Measurements from ENCODE around the gene C1QTNF1. TPM values are rescaled to one million over a fixed set of nuclear protein-coding genes. Genes with fewer than 3 reads are reported as not detected.

Gene C1QTNF1
- total RNA-seq, 1 experiment from 2014 or later: 18.6 TPM

DNA sequence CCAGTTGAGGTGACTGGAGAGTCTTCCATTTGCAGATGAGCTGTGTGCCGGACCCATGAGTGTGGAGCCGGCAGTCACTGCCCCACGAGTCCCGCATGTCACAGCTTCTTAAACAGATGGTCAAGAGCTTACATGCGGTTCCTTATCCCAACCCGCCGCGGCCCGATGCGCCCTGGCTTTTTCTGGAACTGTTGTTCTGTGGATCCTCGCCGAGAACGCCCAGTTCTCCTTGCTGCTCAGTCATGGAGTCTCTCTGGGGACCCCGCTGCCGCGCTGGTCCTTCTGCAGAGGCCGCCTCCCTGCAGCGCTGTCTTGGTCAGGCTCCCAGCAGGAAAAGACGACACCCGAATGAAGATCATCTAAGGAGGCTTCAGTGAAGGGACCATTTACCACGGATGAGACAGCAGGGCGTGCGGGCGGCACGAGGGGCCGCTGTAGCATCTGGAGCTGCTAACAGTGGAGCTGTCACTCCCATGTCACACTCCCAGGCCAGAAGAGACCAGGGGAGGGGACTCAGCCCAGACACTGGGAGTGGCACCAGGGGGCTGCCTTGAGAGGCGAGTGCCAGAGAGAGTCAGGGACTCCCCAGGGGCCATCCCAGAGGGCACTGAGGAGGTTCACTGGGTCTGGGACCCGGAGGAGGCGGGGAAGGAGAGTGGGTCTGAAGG lies 33.5 kb upstream of the C1QTNF1 start:
- no peak overlapping the region for H3K4me3 ChIP-seq (ENCODE audit: low read length)
- TF ChIP-seq EZH2 (IDR thresholded peaks at IDR 0.05; ENCODE audit: low read length, unreplicated experiment) (no peak), EZH2phosphoT487 (IDR thresholded peaks at IDR 0.05; ENCODE audit: borderline replicate concordance, low read length) (no peak)
- TF ChIP-seq, protein P1, sequence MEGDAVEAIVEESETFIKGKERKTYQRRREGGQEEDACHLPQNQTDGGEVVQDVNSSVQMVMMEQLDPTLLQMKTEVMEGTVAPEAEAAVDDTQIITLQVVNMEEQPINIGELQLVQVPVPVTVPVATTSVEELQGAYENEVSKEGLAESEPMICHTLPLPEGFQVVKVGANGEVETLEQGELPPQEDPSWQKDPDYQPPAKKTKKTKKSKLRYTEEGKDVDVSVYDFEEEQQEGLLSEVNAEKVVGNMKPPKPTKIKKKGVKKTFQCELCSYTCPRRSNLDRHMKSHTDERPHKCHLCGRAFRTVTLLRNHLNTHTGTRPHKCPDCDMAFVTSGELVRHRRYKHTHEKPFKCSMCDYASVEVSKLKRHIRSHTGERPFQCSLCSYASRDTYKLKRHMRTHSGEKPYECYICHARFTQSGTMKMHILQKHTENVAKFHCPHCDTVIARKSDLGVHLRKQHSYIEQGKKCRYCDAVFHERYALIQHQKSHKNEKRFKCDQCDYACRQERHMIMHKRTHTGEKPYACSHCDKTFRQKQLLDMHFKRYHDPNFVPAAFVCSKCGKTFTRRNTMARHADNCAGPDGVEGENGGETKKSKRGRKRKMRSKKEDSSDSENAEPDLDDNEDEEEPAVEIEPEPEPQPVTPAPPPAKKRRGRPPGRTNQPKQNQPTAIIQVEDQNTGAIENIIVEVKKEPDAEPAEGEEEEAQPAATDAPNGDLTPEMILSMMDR (conservative IDR thresholded peaks at IDR 0.05; ENCODE audit: low read depth, low read length): no peak
- H3K9me3 ChIP-seq (ENCODE audit: low read length): no peaks in the 10 kb centered on the region
- ATAC-seq (no peak), DNase-seq (no peak)
- no peaks in the 10 kb centered on the region for H3K9me2 ChIP-seq (replicated peaks; ENCODE audit: low read length)
- peaks cover 7% of the 10 kb centered on the region; the same call in 1 of the 2 replicates for H4K20me1 ChIP-seq (ENCODE audit: low read length)
- no peak overlapping the region for H3K9ac ChIP-seq (ENCODE audit: low read length)
- H2AFZ ChIP-seq (ENCODE audit: low read length): no peak overlapping the region
- BruUV-seq (replicated peaks): no TSS peak
- CTCF ChIA-PET: no interaction called here
- POLR2A ChIA-PET (ENCODE audit: unreplicated experiment): no interaction called here
- peaks cover 7% of the 10 kb centered on the region for H3F3A ChIP-seq (ENCODE audit: low read length, unreplicated experiment)
- peaks cover 33% of the 10 kb centered on the region for H3K4me1 ChIP-seq (ENCODE audit: insufficient read depth, low read length)
- H3K27me3 ChIP-seq (ENCODE audit: low read length): no peaks in the 10 kb centered on the region
- no peak overlapping the region for H3K4me2 ChIP-seq (ENCODE audit: low read length)
- intact Hi-C loops (cut with micrococcal nuclease): no loop called here
- H3K36me3 ChIP-seq (ENCODE audit: low read depth, low read length): peaks cover 49% of the 10 kb centered on the region
- H3K79me2 ChIP-seq (ENCODE audit: low read length): peaks cover 41% of the 10 kb centered on the region
- no peak overlapping the region for H3K27ac ChIP-seq (ENCODE audit: low read length)

DNA sequence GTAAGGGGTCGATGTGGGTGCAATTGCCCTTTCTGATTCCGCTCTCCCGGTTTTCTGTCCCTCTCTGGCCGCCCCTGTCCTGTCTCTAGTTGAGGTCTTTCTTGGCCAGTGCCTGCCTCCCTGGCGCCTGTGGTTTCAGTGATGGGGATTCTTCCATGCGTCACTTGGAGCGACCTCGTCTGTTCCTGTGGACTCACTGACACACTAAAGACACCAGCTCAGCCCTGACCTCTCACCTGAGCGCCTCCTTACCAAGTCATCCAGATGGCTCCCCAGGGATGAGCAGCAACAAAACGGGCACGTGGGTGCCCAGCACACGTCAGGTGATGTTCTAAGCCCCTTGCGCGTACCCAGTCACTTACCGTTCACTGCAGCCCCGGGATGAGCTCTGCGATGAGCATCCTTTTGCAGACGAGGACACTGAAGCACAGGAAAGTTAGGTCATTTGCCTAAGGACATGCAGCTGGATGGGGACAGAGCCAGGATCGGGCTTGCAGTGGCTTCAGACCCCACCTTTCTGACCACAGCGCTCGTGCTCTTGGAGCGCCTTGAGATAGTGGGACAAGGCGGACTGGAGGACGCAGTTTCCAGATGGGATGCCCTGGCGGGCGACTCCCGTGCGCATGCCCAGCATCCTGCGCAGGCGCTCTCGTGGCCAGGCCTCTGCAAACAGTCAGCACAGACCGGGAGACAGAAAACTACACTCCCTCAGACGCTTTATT lies 32.8 kb upstream of the C1QTNF1 start:
- Histone ChIP-seq H3K9ac (ENCODE audit: low read length) (no peak overlapping the region), H3K4me3 (ENCODE audit: low read length) (no peak overlapping the region), H3K9me2 (replicated peaks; ENCODE audit: low read length) (no peaks in the 10 kb centered on the region), H3F3A (ENCODE audit: low read length, unreplicated experiment) (peaks cover 7% of the 10 kb centered on the region), H3K79me2 (ENCODE audit: low read length) (peaks cover 47% of the 10 kb centered on the region), H3K36me3 (ENCODE audit: low read depth, low read length) (peaks cover 53% of the 10 kb centered on the region), H3K4me2 (ENCODE audit: low read length) (no peak overlapping the region), H3K27me3 (ENCODE audit: low read length) (no peaks in the 10 kb centered on the region), H2AFZ (ENCODE audit: low read length) (no peak overlapping the region), H3K4me1 (ENCODE audit: insufficient read depth, low read length) (peaks cover 34% of the 10 kb centered on the region), H3K9me3 (ENCODE audit: low read length) (no peaks in the 10 kb centered on the region), H4K20me1 (ENCODE audit: low read length) (peaks cover 7% of the 10 kb centered on the region; the same call in 1 of the 2 replicates), H3K27ac (ENCODE audit: low read length) (no peak overlapping the region)
- intact Hi-C loops (cut with micrococcal nuclease): no loop called here
- CTCF ChIA-PET: no interaction called here
- ATAC-seq (no peak), DNase-seq (no peak)
- TF ChIP-seq EZH2phosphoT487 (IDR thresholded peaks at IDR 0.05; ENCODE audit: borderline replicate concordance, low read length) (no peak), EZH2 (IDR thresholded peaks at IDR 0.05; ENCODE audit: low read length, unreplicated experiment) (no peak)
- TF ChIP-seq, protein P1 (conservative IDR thresholded peaks at IDR 0.05; ENCODE audit: low read depth, low read length): no peak
- POLR2A ChIA-PET (ENCODE audit: unreplicated experiment): no interaction called here
- BruUV-seq (replicated peaks): no TSS peak

Data from PC-3 (cell line).